Measurements from ENCODE around the gene TMEM132C. TPM values are rescaled to one million over a fixed set of nuclear protein-coding genes. Genes with fewer than 3 reads are reported as not detected.

The TMEM132C gene
- total and polyA plus RNA-seq, 2 of the 13 experiments (the other 11 are each of a cell fraction or from before 2014, with no cell fraction given) = not detected

- no TSS peak for BruUV-seq (replicated peaks)
- intact Hi-C loops (cut with micrococcal nuclease; ENCODE audit: unreplicated experiment) = no loop called here
- H3K27me3 ChIP-seq (ENCODE audit: control insufficient read depth in 1 of 2, insufficient read depth in 2 of 2, low read length in 2 of 2) = peaks cover 0 to 3% of the 10 kb centered on the region in 2 experiments; a peak in 1 of 5 replicates
- no peaks in the 10 kb centered on the region for H3K36me3 ChIP-seq (replicated peaks in 1 of 2; ENCODE audit: control insufficient read depth in 1 of 2, insufficient read depth in 2 of 2, low read length in 2 of 2)
- ChIA-PET POLR2A (no interaction called here), CTCF (ENCODE audit: low intra/inter-chr PET ratio, low total read pairs) (no interaction called here)
- H3K4me3 ChIP-seq (replicated peaks in 1 of 3; ENCODE audit: insufficient read depth in 1 of 3, low read depth in 2 of 3, low read length in 3 of 3) = no peak overlapping the region
- no peak overlapping the region for H2AFZ ChIP-seq (ENCODE audit: low read length)
- no peak overlapping the region for H3K4me2 ChIP-seq (ENCODE audit: low read depth, low read length)
- no peak overlapping the region for H3K9ac ChIP-seq (ENCODE audit: insufficient read depth, low read depth, low read length)
- in situ Hi-C loops (cut with HindIII; ENCODE audit: extremely low pct_ligation_motif_present, low pct_unique_long_range_greater_than_20kb) = no loop called here
- H4K20me1 ChIP-seq (ENCODE audit: insufficient read depth, low read length) = no peaks in the 10 kb centered on the region
- ATAC-seq = no peak
- WGBS (ENCODE audit: low lambda C conversion rate) = 0% methylated on average over 1 of the region's 1 CpG
- no peak for DNase-seq (ENCODE audit: low spot score)
- FAIRE-seq = no peak
- TF ChIP-seq ZFP1 (CRISPR knock-in tag; IDR thresholded peaks at IDR 0.05) = no peak
- TF ChIP-seq KLF6 (CRISPR knock-in tag; IDR thresholded peaks at IDR 0.05) = no peak
- TF ChIP-seq, protein P1, sequence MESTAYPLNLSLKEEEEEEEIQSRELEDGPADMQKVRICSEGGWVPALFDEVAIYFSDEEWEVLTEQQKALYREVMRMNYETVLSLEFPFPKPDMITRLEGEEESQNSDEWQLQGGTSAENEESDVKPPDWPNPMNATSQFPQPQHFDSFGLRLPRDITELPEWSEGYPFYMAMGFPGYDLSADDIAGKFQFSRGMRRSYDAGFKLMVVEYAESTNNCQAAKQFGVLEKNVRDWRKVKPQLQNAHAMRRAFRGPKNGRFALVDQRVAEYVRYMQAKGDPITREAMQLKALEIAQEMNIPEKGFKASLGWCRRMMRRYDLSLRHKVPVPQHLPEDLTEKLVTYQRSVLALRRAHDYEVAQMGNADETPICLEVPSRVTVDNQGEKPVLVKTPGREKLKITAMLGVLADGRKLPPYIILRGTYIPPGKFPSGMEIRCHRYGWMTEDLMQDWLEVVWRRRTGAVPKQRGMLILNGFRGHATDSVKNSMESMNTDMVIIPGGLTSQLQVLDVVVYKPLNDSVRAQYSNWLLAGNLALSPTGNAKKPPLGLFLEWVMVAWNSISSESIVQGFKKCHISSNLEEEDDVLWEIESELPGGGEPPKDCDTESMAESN (CRISPR knock-in tag; conservative IDR thresholded peaks at IDR 0.05) = no peak
- TF ChIP-seq NFATC3 (CRISPR knock-in tag; IDR thresholded peaks at IDR 0.05) = no peak
- no peak for TF ChIP-seq ZNF382 (CRISPR knock-in tag; IDR thresholded peaks at IDR 0.05; ENCODE audit: borderline replicate concordance)
- no peak overlapping the region for H3K27ac ChIP-seq (ENCODE audit: extremely low read length, insufficient read depth, low read length)
- no peaks in the 10 kb centered on the region for H3K4me1 ChIP-seq (ENCODE audit: insufficient read depth, low read length)
- H3K9me3 ChIP-seq (ENCODE audit: low read length) = no peaks in the 10 kb centered on the region
- no peaks in the 10 kb centered on the region for H3K79me2 ChIP-seq (ENCODE audit: insufficient read depth, low read length)
These were observed 382.9 kb downstream of the TMEM132C start for GRCh38 chr12:128649902-128650301.

DNA sequence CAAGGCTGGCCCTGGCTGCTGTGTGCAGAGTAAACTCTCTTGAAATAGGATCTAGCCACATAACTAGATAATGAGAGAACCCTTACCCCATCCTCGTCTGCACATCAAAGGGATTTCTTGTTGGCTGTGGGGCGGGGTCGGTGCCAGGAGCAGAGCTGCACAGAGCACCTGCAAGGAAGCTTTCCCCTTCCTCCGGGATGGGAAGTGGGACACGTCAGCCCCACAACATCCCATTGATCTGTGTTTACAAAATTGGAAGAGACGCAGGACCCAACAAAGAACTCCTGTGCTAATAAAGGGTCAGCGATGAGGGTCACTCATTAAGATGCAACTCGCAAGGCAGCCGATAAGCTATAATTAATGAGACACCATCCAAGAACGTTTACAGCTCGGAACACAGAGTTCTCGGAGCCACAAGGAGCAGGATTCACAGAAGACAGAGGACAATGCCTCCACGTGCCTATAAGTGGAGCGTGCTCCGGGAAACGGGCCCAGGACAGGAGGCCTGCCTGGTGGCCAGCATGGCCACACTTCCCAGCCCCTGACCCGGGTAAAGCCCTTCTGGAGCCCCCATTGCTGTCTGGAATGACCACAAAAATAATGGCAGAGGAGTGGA lies 385.3 kb downstream of the TMEM132C start:
- intact Hi-C loops (cut with micrococcal nuclease; ENCODE audit: unreplicated experiment) = no loop called here
- POLR2A ChIA-PET = no interaction called here
- ATAC-seq = no peak

More for the DNA sequence above, 385.3 kb downstream of the TMEM132C start:
- no peak overlapping the region for H3K4me3 ChIP-seq (replicated peaks in 1 of 3; ENCODE audit: insufficient read depth in 1 of 3, low read depth in 2 of 3, low read length in 3 of 3)
- no peaks in the 10 kb centered on the region for H3K9me3 ChIP-seq (ENCODE audit: low read length)
- BruUV-seq (replicated peaks) = no TSS peak
- no peak overlapping the region for H2AFZ ChIP-seq (ENCODE audit: low read length)
- no peaks in the 10 kb centered on the region for H3K4me1 ChIP-seq (ENCODE audit: insufficient read depth, low read length)
- H4K20me1 ChIP-seq (ENCODE audit: insufficient read depth, low read length) = no peaks in the 10 kb centered on the region
- no peak overlapping the region for H3K27ac ChIP-seq (ENCODE audit: extremely low read length, insufficient read depth, low read length)
- FAIRE-seq = no peak
- DNase-seq (ENCODE audit: low spot score) = no peak
- peaks cover 0 to 3% of the 10 kb centered on the region in 2 experiments; a peak in 1 of 5 replicates for H3K27me3 ChIP-seq (ENCODE audit: control insufficient read depth in 1 of 2, insufficient read depth in 2 of 2, low read length in 2 of 2)
- WGBS (ENCODE audit: low lambda C conversion rate) = 13% methylated on average over 17 of the region's 17 CpGs
- no peaks in the 10 kb centered on the region for H3K79me2 ChIP-seq (ENCODE audit: insufficient read depth, low read length)
- in situ Hi-C loops (cut with HindIII; ENCODE audit: extremely low pct_ligation_motif_present, low pct_unique_long_range_greater_than_20kb) = no loop called here
- CTCF ChIA-PET (ENCODE audit: low intra/inter-chr PET ratio, low total read pairs) = no interaction called here
- no peak overlapping the region for H3K4me2 ChIP-seq (ENCODE audit: low read depth, low read length)
- H3K9ac ChIP-seq (ENCODE audit: insufficient read depth, low read depth, low read length) = no peak overlapping the region
- no peaks in the 10 kb centered on the region for H3K36me3 ChIP-seq (replicated peaks in 1 of 2; ENCODE audit: control insufficient read depth in 1 of 2, insufficient read depth in 2 of 2, low read length in 2 of 2)
- no peak for TF ChIP-seq ZNF432 (CRISPR knock-in tag; IDR thresholded peaks at IDR 0.05; ENCODE audit: borderline replicate concordance)
- TF ChIP-seq, protein P2, sequence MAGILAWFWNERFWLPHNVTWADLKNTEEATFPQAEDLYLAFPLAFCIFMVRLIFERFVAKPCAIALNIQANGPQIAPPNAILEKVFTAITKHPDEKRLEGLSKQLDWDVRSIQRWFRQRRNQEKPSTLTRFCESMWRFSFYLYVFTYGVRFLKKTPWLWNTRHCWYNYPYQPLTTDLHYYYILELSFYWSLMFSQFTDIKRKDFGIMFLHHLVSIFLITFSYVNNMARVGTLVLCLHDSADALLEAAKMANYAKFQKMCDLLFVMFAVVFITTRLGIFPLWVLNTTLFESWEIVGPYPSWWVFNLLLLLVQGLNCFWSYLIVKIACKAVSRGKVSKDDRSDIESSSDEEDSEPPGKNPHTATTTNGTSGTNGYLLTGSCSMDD (CRISPR knock-in tag; IDR thresholded peaks at IDR 0.05) = no peak
